Trophoblast cell (in vitro differentiated cells and primary cell): ENCODE data around the gene SNAPC2.

Experiments
- DNase-seq, 2 donors: peaks; one replicate each; pipeline ENCODE4 v3.0.0-alpha.2; 2016
- H2AFZ ChIP-seq: 2 replicates; pipeline ENCODE4 v1.6.1; 2013; ENCODE audit warnings: low read length, moderate library complexity, mild to moderate bottlenecking; ENCODE audit not compliant: insufficient read depth, poor library complexity
- H2AK5ac ChIP-seq: 2 replicates; pipeline ENCODE4 v1.6.1; 2013; ENCODE audit warnings: mild to moderate bottlenecking, low read length
- H2BK120ac ChIP-seq: 2 replicates; pipeline ENCODE4 v1.6.1; 2013; ENCODE audit warnings: low read length, mild to moderate bottlenecking, moderate library complexity; ENCODE audit not compliant: insufficient read depth, poor library complexity
- H2BK12ac ChIP-seq: 2 replicates; pipeline ENCODE4 v1.6.1; 2013; ENCODE audit warnings: mild to moderate bottlenecking, low read length, moderate library complexity
- H2BK5ac ChIP-seq: 2 replicates; pipeline ENCODE4 v1.6.1; 2013; ENCODE audit warnings: low read length, low read depth, moderate library complexity, mild to moderate bottlenecking; ENCODE audit not compliant: poor library complexity
- H3K14ac ChIP-seq: 2 replicates; pipeline ENCODE4 v1.6.1; 2013; ENCODE audit warnings: mild to moderate bottlenecking, low read length
- H3K18ac ChIP-seq: 2 replicates; pipeline ENCODE4 v1.6.1; 2013; ENCODE audit warnings: mild to moderate bottlenecking, low read length
- H3K23ac ChIP-seq: 2 replicates; pipeline ENCODE4 v1.6.1; 2013; ENCODE audit warnings: low read length
- H3K27ac ChIP-seq: 2 replicates; pipeline ENCODE4 v1.5.1; 2013; ENCODE audit warnings: low read depth, mild to moderate bottlenecking, inconsistent platforms, low read length, moderate library complexity
- H3K27me3 ChIP-seq: 2 replicates; pipeline ENCODE4 v1.6.1; 2013; ENCODE audit warnings: inconsistent platforms, mild to moderate bottlenecking, low read length, moderate library complexity; ENCODE audit not compliant: insufficient read depth
- H3K36me3 ChIP-seq, 2 experiments: 1 replicate in 1 of 2; 2 replicates in 1 of 2; pipeline ENCODE4 v1.6.1; 2013; ENCODE audit warnings: low read length in 2 of 2, mild to moderate bottlenecking in 2 of 2, moderate library complexity in 1 of 2; ENCODE audit not compliant: insufficient read depth in 2 of 2, control insufficient read depth in 1 of 2
- H3K4ac ChIP-seq: 2 replicates; pipeline ENCODE4 v1.6.1; 2013; ENCODE audit warnings: low read depth, mild to moderate bottlenecking, low read length, moderate library complexity
- H3K4me1 ChIP-seq, 2 experiments: 1 replicate in 1 of 2; 2 replicates in 1 of 2; pipeline ENCODE4 v1.6.1; 2013; ENCODE audit warnings: low read length in 2 of 2, mild to moderate bottlenecking in 2 of 2, moderate library complexity in 1 of 2; ENCODE audit not compliant: insufficient read depth in 2 of 2, control insufficient read depth in 1 of 2
- H3K4me2 ChIP-seq: 2 replicates; pipeline ENCODE4 v1.6.1; 2013; ENCODE audit warnings: inconsistent platforms, mild to moderate bottlenecking, low read length, moderate library complexity
- H3K4me3 ChIP-seq: 2 replicates; pipeline ENCODE4 v1.5.1; 2013; ENCODE audit warnings: mild to moderate bottlenecking, low read depth, low read length, inconsistent platforms
- H3K79me1 ChIP-seq: one replicate; pipeline ENCODE4 v1.6.1; 2013; ENCODE audit warnings: low read length
- H3K79me2 ChIP-seq: 2 replicates; pipeline ENCODE4 v1.6.1; 2013; ENCODE audit warnings: low read length, mild to moderate bottlenecking; ENCODE audit not compliant: control insufficient read depth, insufficient read depth, poor library complexity
- H3K9ac ChIP-seq: 2 replicates; pipeline ENCODE4 v1.6.1; 2013; ENCODE audit warnings: mild to moderate bottlenecking, low read length
- H3K9me3 ChIP-seq: 2 replicates; pipeline ENCODE4 v1.6.1; 2013; ENCODE audit warnings: low read depth, mild to moderate bottlenecking, control low read depth, inconsistent platforms, low read length; ENCODE audit not compliant: insufficient read depth
- H4K12ac ChIP-seq: 2 replicates; pipeline ENCODE4 v1.6.1; 2013; ENCODE audit warnings: low read depth, mild to moderate bottlenecking, low read length, moderate library complexity
- H4K8ac ChIP-seq: 2 replicates; pipeline ENCODE4 v1.6.1; 2013; ENCODE audit warnings: low read depth, mild to moderate bottlenecking, low read length, moderate library complexity
- H4K91ac ChIP-seq: one replicate; pipeline ENCODE4 v1.6.1; 2013; ENCODE audit warnings: low read depth, mild to moderate bottlenecking, low read length, moderate library complexity
- WGBS: extraction: QIAGEN DNeasy Blood & Tissue Kit; methylation state at CpG from one replicate; pipeline ENCODE4 v1.1.7; 2013; ENCODE audit warnings: missing lambda C conversion rate; ENCODE audit not compliant: insufficient read length, insufficient coverage; ENCODE audit errors: extremely low coverage; 5-methylcytosine and 5-hydroxymethylcytosine counted together

SNAPC2 gene

GRCh38 chr19:7900401-7900870 lies 19.7 kb upstream of the SNAPC2 start:
- H2BK12ac ChIP-seq, result no peak overlapping the region
- no CpG with 5 or more reads among the region's 21 CpGs for WGBS
- H3K27me3 ChIP-seq, result no peaks in the 10 kb centered on the region
- no peak overlapping the region for H4K12ac ChIP-seq
- no peak overlapping the region for H4K8ac ChIP-seq
- no peak overlapping the region for H3K18ac ChIP-seq
- no peak overlapping the region for H2AFZ ChIP-seq
- H3K36me3 ChIP-seq, result no peaks in the 10 kb centered on the region
- no peak overlapping the region for H3K14ac ChIP-seq
- no peak for DNase-seq
- no peak overlapping the region for H3K4me3 ChIP-seq
- no peak overlapping the region for H3K27ac ChIP-seq
- H2BK120ac ChIP-seq, result no peak overlapping the region
- no peak overlapping the region for H4K91ac ChIP-seq
- H3K4me2 ChIP-seq, result no peak overlapping the region
- H3K4me1 ChIP-seq, result peaks cover 15% of the 10 kb centered on the region in 2 experiments
- no peak overlapping the region for H3K23ac ChIP-seq
- H3K9ac ChIP-seq, result no peak overlapping the region
- no peak overlapping the region for H3K4ac ChIP-seq
- H3K79me2 ChIP-seq, result peaks cover 17% of the 10 kb centered on the region
- H3K79me1 ChIP-seq, result peaks cover 16% of the 10 kb centered on the region
- no peak overlapping the region for H2BK5ac ChIP-seq
- H3K9me3 ChIP-seq, result peaks cover 2% of the 10 kb centered on the region
- H2AK5ac ChIP-seq, result no peak overlapping the region

- peaks cover 13 to 15% of the 10 kb centered on the region in 2 experiments for H3K4me1 ChIP-seq
- H2AK5ac ChIP-seq, result no peak overlapping the region
- no peak overlapping the region for H2AFZ ChIP-seq
- H4K8ac ChIP-seq, result no peak overlapping the region
- H3K79me1 ChIP-seq, result peaks cover 16% of the 10 kb centered on the region
- H3K4me3 ChIP-seq, result no peak overlapping the region
- H3K27ac ChIP-seq, result no peak overlapping the region
- H3K27me3 ChIP-seq, result no peaks in the 10 kb centered on the region
- no peak overlapping the region for H4K91ac ChIP-seq
- H4K12ac ChIP-seq, result no peak overlapping the region
- WGBS, result no CpG with 5 or more reads among the region's 3 CpGs
- no peak overlapping the region for H2BK5ac ChIP-seq
- H2BK120ac ChIP-seq, result no peak overlapping the region
- no peak overlapping the region for H3K14ac ChIP-seq
- H3K23ac ChIP-seq, result no peak overlapping the region
- H3K18ac ChIP-seq, result no peak overlapping the region
- H3K9me3 ChIP-seq, result peaks cover 2% of the 10 kb centered on the region
- H3K36me3 ChIP-seq, result peaks cover 3 to 4% of the 10 kb centered on the region in 2 experiments
- DNase-seq, result no peak
- no peak overlapping the region for H3K4ac ChIP-seq
- H3K4me2 ChIP-seq, result no peak overlapping the region
- H3K79me2 ChIP-seq, result peaks cover 17% of the 10 kb centered on the region
- H2BK12ac ChIP-seq, result no peak overlapping the region
- no peak overlapping the region for H3K9ac ChIP-seq
Measured at GRCh38 chr19:7900931-7901330, 19.2 kb upstream of the SNAPC2 start.

GRCh38 chr19:7901337-7901736 lies 18.8 kb upstream of the SNAPC2 start:
- Histone ChIP-seq H3K4me3 (no peak overlapping the region), H2BK5ac (no peak overlapping the region), H3K4me2 (no peak overlapping the region), H3K9ac (no peak overlapping the region), H3K79me1 (peaks cover 16% of the 10 kb centered on the region), H3K36me3 (peaks cover 4 to 6% of the 10 kb centered on the region in 2 experiments), H3K18ac (no peak overlapping the region), H3K27ac (no peak overlapping the region), H4K8ac (no peak overlapping the region), H3K14ac (no peak overlapping the region), H4K91ac (no peak overlapping the region), H2AK5ac (no peak overlapping the region), H4K12ac (no peak overlapping the region), H3K9me3 (peaks cover 2% of the 10 kb centered on the region), H3K27me3 (no peaks in the 10 kb centered on the region), H2AFZ (no peak overlapping the region), H2BK120ac (no peak overlapping the region), H3K79me2 (peaks cover 17% of the 10 kb centered on the region), H2BK12ac (no peak overlapping the region), H3K4ac (no peak overlapping the region), H3K4me1 (peaks cover 13 to 15% of the 10 kb centered on the region in 2 experiments), H3K23ac (no peak overlapping the region)
- no CpG with 5 or more reads among the region's 7 CpGs for WGBS
- DNase-seq, result no peak

GRCh38 chr19:7902796-7903243 lies 17.3 kb upstream of the SNAPC2 start:
- H4K8ac ChIP-seq, result peak overlapping the region; percentile 99
- H3K79me1 ChIP-seq, result peaks cover 16% of the 10 kb centered on the region
- H3K9ac ChIP-seq, result peak overlapping the region; percentile 92
- peak overlapping the region; percentile 70 for H2BK5ac ChIP-seq
- WGBS, result no CpG with 5 or more reads among the region's 20 CpGs
- H3K18ac ChIP-seq, result peak overlapping the region; percentile 97
- no peak overlapping the region for H3K23ac ChIP-seq
- DNase-seq, result peak in 1 of 2 donors; percentile 31
- H3K36me3 ChIP-seq, result peaks cover 7 to 8% of the 10 kb centered on the region in 2 experiments
- H3K4me2 ChIP-seq, result peak overlapping the region; percentile 97
- H2BK12ac ChIP-seq, result peak overlapping the region; percentile 20
- no peaks in the 10 kb centered on the region for H3K27me3 ChIP-seq
- peak overlapping the region; percentile 86 for H2BK120ac ChIP-seq
- H3K4ac ChIP-seq, result peak overlapping the region; percentile 95
- H4K12ac ChIP-seq, result peak overlapping the region; percentile 99
- peak overlapping the region; percentile 86 for H2AK5ac ChIP-seq
- H3K4me3 ChIP-seq, result peak overlapping the region; percentile 75
- H3K9me3 ChIP-seq, result peaks cover 2% of the 10 kb centered on the region
- no peak overlapping the region for H3K27ac ChIP-seq
- peak overlapping the region; percentile 88 for H3K14ac ChIP-seq
- H4K91ac ChIP-seq, result peak overlapping the region; percentile 97
- peak overlapping the region; percentile 91 for H2AFZ ChIP-seq
- peaks cover 13 to 15% of the 10 kb centered on the region in 2 experiments for H3K4me1 ChIP-seq
- peaks cover 17% of the 10 kb centered on the region for H3K79me2 ChIP-seq
